Fibroblast of skin of right biceps (primary cell): ENCODE measurements around the gene BBC3.

Source experiments
- DNase-seq: peaks from one replicate; pipeline ENCODE4 v3.0.0-alpha.2; 2013

BBC3 gene

GRCh38 chr19:47230054-47230920, 712 bp downstream of the BBC3 start:
- DNase-seq: peak; percentile 53

GRCh38 chr19:47229676-47230053, 1.3 kb downstream of the BBC3 start:
- peak; percentile 31 for DNase-seq

DNA sequence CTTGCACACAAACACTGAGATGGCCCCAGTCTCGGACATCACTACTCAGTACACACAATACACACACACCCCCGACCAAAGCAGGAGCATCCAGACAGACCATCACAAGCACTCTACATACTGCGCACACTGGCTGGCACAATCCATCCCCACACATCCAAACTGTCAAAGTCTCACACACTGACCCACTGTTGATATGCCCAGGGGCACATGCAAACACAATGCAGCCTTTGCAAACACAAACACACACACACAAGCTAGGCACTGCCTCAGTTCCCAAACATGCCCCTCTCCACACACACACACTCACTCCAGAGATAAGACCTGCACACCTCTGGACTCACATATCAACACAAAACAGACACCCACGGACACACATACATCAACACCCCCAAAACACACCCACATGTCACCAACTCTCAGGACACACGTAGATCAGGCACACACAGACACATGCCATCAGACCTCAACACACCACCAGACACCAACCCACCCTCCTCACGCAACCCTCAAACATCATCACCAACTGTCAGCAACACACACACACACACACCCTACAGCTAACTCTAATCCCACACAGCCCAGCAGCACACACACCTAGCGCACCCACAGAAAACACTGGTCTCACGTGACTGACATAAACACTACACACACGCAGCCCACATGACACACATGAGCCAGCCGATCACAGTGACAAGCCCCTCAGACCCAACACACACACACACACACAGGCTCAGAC, 1.9 kb downstream of the BBC3 start:
- peak; percentile 28 for DNase-seq

GRCh38 chr19:47228168-47228936, 2.6 kb downstream of the BBC3 start:
- DNase-seq: peak; percentile 40

GRCh38 chr19:47227352-47228167, 3.4 kb downstream of the BBC3 start:
- peak; percentile 96 for DNase-seq

GRCh38 chr19:47226426-47227351, 4.3 kb downstream of the BBC3 start:
- peak; percentile 79 for DNase-seq

DNA sequence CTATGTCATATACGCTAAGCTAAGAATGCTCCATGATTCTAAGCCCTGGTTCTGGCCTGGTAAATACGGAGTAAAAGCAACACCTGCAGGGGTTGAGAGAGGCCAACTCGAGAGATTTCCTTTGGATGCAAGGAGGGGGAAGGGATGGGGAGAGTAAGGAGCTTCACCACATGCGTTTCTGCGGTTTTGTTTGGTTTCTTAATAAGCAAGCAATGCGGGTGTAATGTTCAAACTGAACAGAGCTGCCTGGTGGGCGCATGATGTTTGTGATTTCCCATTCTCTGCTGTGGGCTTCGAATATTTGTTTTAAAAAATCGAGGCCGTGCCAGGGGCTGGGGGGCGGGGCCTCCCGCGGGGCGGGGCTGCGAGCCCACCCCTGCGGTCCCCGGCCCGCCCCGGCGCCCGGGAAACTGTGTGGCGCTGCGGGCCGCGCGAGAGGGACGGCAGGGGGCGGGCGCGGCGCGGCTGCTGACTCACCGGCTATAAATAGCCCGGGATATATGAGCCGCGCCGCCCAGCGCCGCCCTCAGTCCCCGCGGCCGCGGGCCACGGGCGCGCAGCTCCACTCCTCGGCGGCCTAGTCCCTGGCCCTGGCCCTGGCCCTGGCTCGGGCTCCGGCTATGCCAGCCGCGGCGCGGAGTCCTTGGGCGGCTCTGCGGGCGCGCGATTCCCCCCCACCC, 5.1 kb downstream of the BBC3 start:
- DNase-seq: peak; percentile 91

- no peak for DNase-seq
Observed at GRCh38 chr19:47221890-47222289, 9.1 kb downstream of the BBC3 start.

- no peak for DNase-seq
Observed at GRCh38 chr19:47221080-47221841, 9.7 kb downstream of the BBC3 start.

GRCh38 chr19:47215581-47215980, 15.4 kb downstream of the BBC3 start:
- DNase-seq: no peak

GRCh38 chr19:47210689-47211316, 20.2 kb downstream of the BBC3 start:
- DNase-seq: peak; percentile 79

- DNase-seq: no peak
Observed at GRCh38 chr19:47210180-47210490, 20.9 kb downstream of the BBC3 start.

DNA sequence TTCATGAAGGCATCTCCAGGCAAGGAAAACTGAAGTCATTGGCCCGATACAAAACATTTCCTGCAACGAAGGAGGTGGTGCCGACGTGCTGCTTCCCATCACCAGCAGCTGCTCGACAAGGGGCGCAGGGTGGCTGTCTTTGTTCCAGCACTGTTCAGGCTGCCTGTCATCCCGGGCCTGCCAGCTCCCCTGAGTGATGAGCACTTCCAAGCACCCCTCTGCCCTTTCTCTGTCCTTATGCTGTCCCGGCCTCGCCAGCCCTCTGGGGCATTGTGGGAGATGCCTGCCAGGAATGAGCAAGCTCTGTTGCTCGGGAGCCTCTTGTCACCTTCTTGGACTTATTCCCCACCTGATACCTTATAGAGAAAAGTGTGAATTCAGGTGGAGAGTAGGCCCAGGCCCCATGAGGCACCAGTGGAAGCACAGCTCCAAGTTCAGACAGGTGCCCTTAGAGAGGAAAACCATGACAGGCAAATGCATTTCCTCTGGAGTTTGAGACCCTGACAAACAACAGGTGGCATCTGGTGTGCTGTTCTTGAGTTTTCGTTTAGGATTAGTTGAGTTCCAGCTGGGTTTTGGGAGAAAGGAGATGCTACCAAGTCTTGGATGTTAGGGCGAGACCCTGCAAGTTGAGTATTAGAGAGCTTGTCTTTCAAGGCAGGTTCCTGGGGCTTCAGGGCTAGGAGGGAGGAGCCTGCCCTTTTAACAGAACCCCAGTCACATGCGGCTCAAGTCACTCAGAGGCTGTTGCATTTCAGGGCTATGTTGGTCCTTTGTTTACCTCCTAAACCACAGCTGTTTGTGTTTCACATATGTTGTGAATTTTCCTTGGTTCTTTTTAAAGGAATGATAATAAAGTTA, 21.4 kb downstream of the BBC3 start:
- no peak for DNase-seq

- no peak for DNase-seq
Observed at GRCh38 chr19:47203254-47203653, 27.7 kb downstream of the BBC3 start.

DNA sequence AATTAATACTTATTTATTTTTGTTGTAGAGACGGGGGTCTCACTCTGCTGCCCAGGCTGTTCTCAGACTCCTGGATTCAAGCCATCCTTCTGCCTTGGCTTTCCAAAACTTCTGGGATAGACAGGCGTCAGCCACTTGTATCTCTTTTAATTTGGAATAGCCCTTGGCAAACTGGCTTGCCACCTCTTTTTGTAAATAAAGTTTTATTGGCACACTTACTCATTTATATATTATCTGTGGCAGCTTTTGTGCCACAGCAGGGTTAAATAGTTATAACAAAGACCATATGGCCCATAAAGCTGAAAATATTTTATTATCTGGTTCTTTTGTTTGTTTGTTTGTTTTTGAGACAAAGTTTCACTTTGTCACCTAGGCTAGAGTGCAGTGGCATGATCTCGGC, 30.5 kb downstream of the BBC3 start:
- DNase-seq: no peak

- DNase-seq: no peak
Observed at GRCh38 chr19:47197141-47197540, 33.9 kb downstream of the BBC3 start.

DNA sequence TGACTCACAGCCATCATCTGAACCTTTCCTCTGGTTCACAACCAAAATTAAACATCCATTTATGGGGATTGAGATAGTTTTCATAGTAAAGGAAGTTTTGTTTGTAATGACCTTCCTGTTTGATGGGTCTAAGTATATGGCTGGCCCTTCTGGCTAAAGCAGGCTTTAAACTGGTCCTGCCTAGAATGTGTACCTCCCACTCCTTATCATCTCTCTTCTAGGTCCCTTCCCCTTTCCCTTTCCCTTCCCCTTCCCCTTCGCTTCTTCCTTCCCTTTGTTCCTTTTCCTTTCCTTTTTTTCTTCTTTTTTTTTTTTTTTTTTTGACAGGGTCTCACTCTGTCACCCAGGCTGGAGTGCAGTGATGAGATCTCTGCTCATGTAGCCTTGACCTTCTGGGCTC, 35.6 kb downstream of the BBC3 start:
- DNase-seq: no peak

DNA sequence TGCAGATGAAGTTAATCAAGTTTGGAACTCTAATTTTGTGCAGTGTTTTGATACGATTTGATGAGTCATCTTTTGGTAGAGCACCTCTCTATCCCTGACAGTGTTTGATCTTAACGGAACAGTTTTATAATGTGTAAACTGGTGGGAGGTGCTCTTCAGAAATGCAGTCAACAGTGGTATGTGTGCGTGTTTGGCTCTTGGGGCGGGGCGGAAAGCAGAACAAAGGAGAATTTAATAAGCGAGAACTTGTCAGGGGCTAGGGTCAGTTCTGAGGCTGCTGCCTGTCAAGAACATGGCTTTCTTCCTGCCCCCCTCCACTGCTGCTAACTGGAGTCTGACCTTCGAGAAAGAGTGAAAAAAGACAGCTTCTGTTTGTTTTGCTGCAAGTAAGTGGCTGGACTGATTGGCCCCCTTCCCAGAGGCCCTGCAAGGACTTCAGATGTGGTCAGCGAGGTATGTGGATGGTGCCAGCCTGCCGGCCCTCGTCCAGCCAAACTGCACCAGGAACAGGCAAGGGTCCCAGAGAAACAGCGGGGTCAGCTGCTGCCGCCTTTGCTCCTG, 40.8 kb downstream of the BBC3 start:
- peak; percentile 56 for DNase-seq
